Keratinocyte (primary cell): ENCODE measurements around the gene RNF130. TPM values are rescaled to one million over a fixed set of nuclear protein-coding genes. Genes with fewer than 3 reads are reported as not detected.

ENCODE experiments used
- DNase-seq: peaks from one replicate; pipeline ENCODE4 v3.0.0-alpha.2; 2011; ENCODE audit warnings: low read depth, missing footprints, low spot score
- FAIRE-seq: peaks from 2 replicates; lab custom pipeline; 2011; peaks lifted over from hg19 to GRCh38; lab: Jason Lieb, UNC
- H2AFZ ChIP-seq: 2 replicates; pipeline ENCODE4 v1.6.0; 2012; ENCODE audit warnings: low read length, control low read depth, inconsistent platforms; ENCODE audit not compliant: control insufficient read depth
- H3K27ac ChIP-seq: 2 replicates; pipeline ENCODE4 v1.5.1; 2011; ENCODE audit warnings: low read length; ENCODE audit not compliant: control insufficient read depth, insufficient read depth
- H3K27me3 ChIP-seq: 3 replicates; pipeline ENCODE4 v1.6.0; 2011; ENCODE audit warnings: low read length; ENCODE audit not compliant: control insufficient read depth, insufficient read depth; ENCODE audit errors: extremely low read depth
- H3K36me3 ChIP-seq, 2 experiments: 2 replicates in 1 of 2; 3 replicates in 1 of 2; pipeline ENCODE4 v1.5.1; 2011; ENCODE audit warnings: low read length in 2 of 2, mild to moderate bottlenecking in 1 of 2; ENCODE audit not compliant: control insufficient read depth in 2 of 2, insufficient read depth in 2 of 2; ENCODE audit errors: extremely low read depth in 1 of 2
- H3K4me1 ChIP-seq: 3 replicates; pipeline ENCODE4 v1.5.1; 2011; ENCODE audit warnings: low read length; ENCODE audit not compliant: control insufficient read depth, insufficient read depth; ENCODE audit errors: extremely low read depth
- H3K4me2 ChIP-seq: 3 replicates; pipeline ENCODE4 v1.6.0; 2011; ENCODE audit warnings: low read depth, low read length; ENCODE audit not compliant: control insufficient read depth, insufficient read depth; ENCODE audit errors: extremely low read depth
- H3K4me3 ChIP-seq, 3 experiments: fragments of 200-600 bp in 1 of 3; sonication (generic) in 1 of 3; 2 replicates in 2 of 3; 3 replicates in 1 of 3; pipeline ENCODE4 v1.5.1; 2011 to 2016; ENCODE audit warnings: low read length in 3 of 3, mild to moderate bottlenecking in 3 of 3, control low read depth in 2 of 3, inconsistent platforms in 1 of 3, low read depth in 1 of 3, mixed read lengths in 1 of 3, mixed run types in 1 of 3, moderate library complexity in 1 of 3; ENCODE audit not compliant: control insufficient read depth in 2 of 3, insufficient read depth in 2 of 3; ENCODE audit errors: extremely low read depth in 1 of 3
- H3K79me2 ChIP-seq: 2 replicates; pipeline ENCODE4 v1.6.0; 2012; ENCODE audit warnings: low read length; ENCODE audit not compliant: control insufficient read depth, insufficient read depth
- H3K9ac ChIP-seq: 3 replicates; pipeline ENCODE4 v1.6.0; 2011; ENCODE audit warnings: low read length; ENCODE audit not compliant: control insufficient read depth, insufficient read depth; ENCODE audit errors: extremely low read depth
- H3K9me1 ChIP-seq: 3 replicates; pipeline ENCODE4 v1.6.0; 2011; ENCODE audit warnings: low read length; ENCODE audit not compliant: control insufficient read depth, insufficient read depth; ENCODE audit errors: extremely low read depth
- H3K9me3 ChIP-seq: 2 replicates; pipeline ENCODE4 v1.5.1; 2012; ENCODE audit warnings: low read depth, low read length; ENCODE audit not compliant: control insufficient read depth
- H4K20me1 ChIP-seq: 3 replicates; pipeline ENCODE4 v1.6.0; 2011; ENCODE audit warnings: low read length; ENCODE audit not compliant: control insufficient read depth, insufficient read depth; ENCODE audit errors: extremely low read depth
- CTCF ChIP-seq, 3 experiments: IDR thresholded peaks in 1 of 3; conservative IDR thresholded peaks in 1 of 3; optimal IDR thresholded peaks in 1 of 3; 2 replicates in 2 of 3; 3 replicates in 1 of 3; pipeline versions ENCODE3 to v1.5.1; 2011; ENCODE audit warnings: low read length in 3 of 3, mild to moderate bottlenecking in 3 of 3, moderate library complexity in 2 of 3, control low read depth in 1 of 3, inconsistent platforms in 1 of 3; ENCODE audit not compliant: insufficient read depth in 2 of 3; ENCODE audit errors: extremely low read depth in 1 of 3
- EZH2 ChIP-seq: IDR thresholded peaks from one replicate; pipeline ENCODE4 v1.6.1; 2012; ENCODE audit warnings: inconsistent platforms, mild to moderate bottlenecking, low read length, moderate library complexity
- dilution Hi-C: fragments of 300-500 bp; cut with MboI; formaldehyde crosslinking; loops from one replicate; pipeline ENCODE4 v1.7.0; 2020; ENCODE audit warnings: low sequenced_read_pairs; ENCODE audit not compliant: extremely low pct_ligation_motif_present
- polyA plus RNA-seq, 5 experiments: library from polyadenylated mRNA; depleted of rRNA in 3 of 5; stranded (reverse) in 3 of 5; stranded (forward) in 1 of 5; unstranded in 1 of 5; fragments of >200 nt; gene quantifications; 1 replicate in 1 of 5; 2 replicates in 3 of 5; 3 replicates in 1 of 5; pipeline versions ENCODE4 v1.2.1 to v1.2.3, GENCODE V29; 2011 to 2012; ENCODE audit warnings: missing spikeins in 2 of 5, low read depth in 1 of 5, low replicate concordance in 1 of 5

Gene RNF130
- polyA plus RNA-seq, 1 donor (not counting 4 experiments of a cell fraction or from before 2014, with no cell fraction given) = 20.0 TPM

DNA sequence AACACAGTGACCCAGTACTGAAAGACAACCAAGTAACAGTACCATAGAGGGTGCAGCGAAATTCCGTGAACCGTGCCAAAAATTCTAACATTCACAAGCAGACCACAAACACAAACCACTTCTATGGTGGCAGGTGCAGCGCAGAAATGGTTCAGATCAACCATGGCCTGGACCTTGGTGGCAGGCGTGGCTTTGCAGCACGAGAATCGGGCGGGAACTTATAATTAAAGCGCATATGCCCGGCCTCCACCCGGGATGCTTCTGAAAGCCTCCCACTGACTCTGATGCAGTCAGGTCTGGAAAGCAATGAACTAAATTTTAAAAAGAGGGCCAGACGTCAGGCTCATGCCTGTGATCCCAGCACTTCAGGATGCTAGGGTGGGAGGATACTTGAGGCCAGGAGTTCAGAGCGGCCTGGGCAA lies 95.8 kb downstream of the RNF130 start:
- dilution Hi-C loops = no loop called here
- no peaks in the 10 kb centered on the region for H3K4me1 ChIP-seq
- H3K9me3 ChIP-seq = no peaks in the 10 kb centered on the region
- no peak for DNase-seq
- no peak for FAIRE-seq
- H3K27me3 ChIP-seq = no peaks in the 10 kb centered on the region
- no peaks in the 10 kb centered on the region for H3K79me2 ChIP-seq
- no peak overlapping the region for H3K9ac ChIP-seq
- H3K36me3 ChIP-seq = peaks cover 0 to 1% of the 10 kb centered on the region in 2 experiments
- no peaks in the 10 kb centered on the region for H4K20me1 ChIP-seq
- TF ChIP-seq EZH2 = no peak
- no peaks in the 10 kb centered on the region for H3K9me1 ChIP-seq
- H3K27ac ChIP-seq = no peak overlapping the region
- H2AFZ ChIP-seq = no peak overlapping the region
- H3K4me2 ChIP-seq = no peak overlapping the region
- H3K4me3 ChIP-seq = no peak overlapping the region

DNA sequence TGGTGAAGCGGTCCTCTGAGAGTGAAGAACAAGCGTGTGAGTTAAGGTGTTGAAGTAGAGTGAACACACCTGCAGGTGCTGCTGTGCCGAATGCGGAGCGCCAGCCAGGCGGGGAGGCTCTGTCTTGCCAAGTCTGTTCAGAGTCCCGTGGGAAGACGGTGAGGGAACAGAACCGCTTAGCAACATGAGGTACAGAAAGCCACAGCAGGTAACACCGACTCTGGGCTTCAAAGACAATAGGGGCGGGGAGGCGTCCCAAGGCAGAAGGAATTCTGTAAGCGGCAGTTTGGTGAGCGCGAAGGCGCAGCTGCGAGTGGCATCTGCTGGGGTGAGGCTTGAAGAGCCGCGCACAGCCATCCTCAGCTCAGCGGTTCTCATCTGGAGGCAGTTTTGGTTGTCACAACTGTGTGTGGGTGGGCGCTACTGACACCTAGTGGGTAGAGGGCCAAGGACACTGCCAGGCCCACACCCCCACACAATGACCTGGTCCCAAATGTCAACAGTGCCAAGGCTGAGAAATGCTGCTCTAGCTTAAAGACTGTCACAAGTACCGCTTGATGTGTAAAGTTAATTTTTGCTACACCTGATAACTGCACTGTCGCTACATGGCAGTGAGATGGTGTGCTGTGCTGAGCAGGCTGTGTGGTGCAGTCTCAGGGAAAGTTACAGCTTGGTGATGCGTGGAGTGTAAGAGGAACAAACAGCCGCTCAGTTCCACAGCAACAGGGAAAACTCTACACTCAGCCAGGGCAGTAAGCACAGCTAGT lies 96.4 kb downstream of the RNF130 start:
- no peak for TF ChIP-seq EZH2
- TF ChIP-seq CTCF (optimal IDR thresholded peaks at IDR 0.05 in 1 of 3, IDR thresholded peaks at IDR 0.05 in 1 of 3, conservative IDR thresholded peaks at IDR 0.05 in 1 of 3; ENCODE audit: extremely low read depth in 1 of 3, insufficient read depth in 2 of 3, low read length in 3 of 3) = peak; percentile 28 to 67 (median 44)
- Histone ChIP-seq H2AFZ (no peak overlapping the region), H3K36me3 (peaks cover 0 to 1% of the 10 kb centered on the region in 2 experiments), H3K27ac (no peak overlapping the region), H3K4me3 (no peak overlapping the region), H3K9me3 (no peaks in the 10 kb centered on the region), H3K27me3 (no peaks in the 10 kb centered on the region), H3K4me2 (no peak overlapping the region), H4K20me1 (no peaks in the 10 kb centered on the region), H3K79me2 (no peaks in the 10 kb centered on the region), H3K9ac (no peak overlapping the region), H3K9me1 (no peaks in the 10 kb centered on the region), H3K4me1 (no peaks in the 10 kb centered on the region)
- FAIRE-seq = no peak
- dilution Hi-C loops = no loop called here
- no peak for DNase-seq
